Lower lobe of right lung (tissue), 2 donors: Measurements from ENCODE around the gene PCDHGA11. TPM values are rescaled to one million over a fixed set of nuclear protein-coding genes. Genes with fewer than 3 reads are reported as not detected.
"Not testable (repeated sequence)": the region's sequence is repeated elsewhere in the genome, so short reads cannot be mapped to it uniquely, and the experiment has no call there.

Experiments used
- ATAC-seq, 2 donors: fragments of 200-7000 bp; cut with Tn5 transposase; one replicate each; pipeline ENCODE4 v1.9.1; 2020 to 2022; ENCODE audit warnings: mild to moderate bottlenecking in 2 of 2, moderate library complexity in 2 of 2
- DNase-seq: peaks from one replicate; pipeline ENCODE4 v3.0.0-alpha.2; 2020
- H3K27ac ChIP-seq: fragments of 200-600 bp; one replicate; pipeline ENCODE4 v1.8.0; 2022
- H3K27me3 ChIP-seq: fragments of 200-600 bp; one replicate; pipeline ENCODE4 v1.8.0; 2022; ENCODE audit warnings: low read depth
- H3K36me3 ChIP-seq: fragments of 200-600 bp; one replicate; pipeline ENCODE4 v1.8.0; 2022; ENCODE audit warnings: mild to moderate bottlenecking
- H3K4me1 ChIP-seq: fragments of 200-600 bp; one replicate; pipeline ENCODE4 v1.8.0; 2022
- H3K4me3 ChIP-seq: fragments of 200-600 bp; one replicate; pipeline ENCODE4 v1.8.0; 2022; ENCODE audit warnings: mild to moderate bottlenecking
- H3K9me3 ChIP-seq: fragments of 200-600 bp; one replicate; pipeline ENCODE4 v1.8.0; 2022
- CTCF ChIP-seq: fragments of 200-600 bp; IDR thresholded peaks from one replicate; pipeline ENCODE4 v1.8.0; 2022; ENCODE audit warnings: antibody characterized with exemption, mild to moderate bottlenecking
- intact Hi-C: fragments of 100-400 bp; cut with DNase I; formaldehyde crosslinking; loops from one replicate; pipeline ENCODE4 v1.11.0; 2022
- total RNA-seq: library from RNA; stranded (reverse); fragmentation: NEBNext Ultra II Directional; extraction: Animal tissue kit (Norgen Biotek cat#: 25700); gene quantifications from one replicate; pipeline ENCODE4 v1.2.1, GENCODE V29; 2021
- donor health status: DM: no; HTN: yes; CAD: no; lungs with severe emphysema.

The PCDHGA11 gene
- total RNA-seq, 1 donor from 2014 or later = 3.2 TPM

- no peak for ATAC-seq
Observed at GRCh38 chr5:141382469-141383294, 38.2 kb upstream of the PCDHGA11 start, which contains the start of gene PCDHGA7. TSS of gene PCDHGA7 (plus strand) at chr5:141382742. CDS start at chr5:141382900, 158 bp downstream.

GRCh38 chr5:141383345-141383744 is 37.5 kb upstream of the PCDHGA11 start:
- Histone ChIP-seq H3K27me3 (peaks cover 7% of the 10 kb centered on the region), H3K4me3 (no peak overlapping the region), H3K36me3 (no peaks in the 10 kb centered on the region), H3K4me1 (no peaks in the 10 kb centered on the region), H3K9me3 (peaks cover 79% of the 10 kb centered on the region), H3K27ac (no peak overlapping the region)
- no peak for ATAC-seq
- no peak for DNase-seq
- intact Hi-C loops = no loop called here
- no peak for TF ChIP-seq CTCF

More at GRCh38 chr5:141382469-141383294, 38.2 kb upstream of the PCDHGA11 start, which contains the start of gene PCDHGA7:
- Histone ChIP-seq H3K27me3 (peaks cover 7% of the 10 kb centered on the region), H3K4me3 (peak within 1 kb of the TSS; percentile 18), H3K36me3 (no peaks in the 10 kb centered on the region), H3K4me1 (no peaks in the 10 kb centered on the region), H3K9me3 (peaks cover 83% of the 10 kb centered on the region), H3K27ac (no peak within 1 kb of the TSS)
- intact Hi-C loops = no loop called here
- DNase-seq = no peak
- TF ChIP-seq CTCF = no peak

- peaks cover 10% of the 10 kb centered on the region for H3K27me3 ChIP-seq
- no peak overlapping the region for H3K27ac ChIP-seq
- H3K4me3 ChIP-seq = no peak overlapping the region
- H3K9me3 ChIP-seq = peaks cover 86% of the 10 kb centered on the region
- intact Hi-C loops = no loop called here
- DNase-seq (no peak), ATAC-seq (no peak)
- no peaks in the 10 kb centered on the region for H3K4me1 ChIP-seq
- no peaks in the 10 kb centered on the region for H3K36me3 ChIP-seq
- TF ChIP-seq CTCF = no peak
Observed at GRCh38 chr5:141384471-141385267, 36.2 kb upstream of the PCDHGA11 start.

- peak; percentile 78 to 93 for ATAC-seq
- Histone ChIP-seq H3K27me3 (peaks cover 21% of the 10 kb centered on the region), H3K9me3 (peaks cover 84% of the 10 kb centered on the region), H3K4me3 (peak within 1 kb of the TSS; percentile 26)
- intact Hi-C loops, DNase-seq, H3K4me1 ChIP-seq, H3K27ac ChIP-seq, H3K36me3 ChIP-seq: not testable (repeated sequence)
- TF ChIP-seq CTCF = peak; percentile 37
Observed at GRCh38 chr5:141387557-141388311, 33.1 kb upstream of the PCDHGA11 start, which contains the start of gene PCDHGB4. TSS of gene PCDHGB4 (plus strand) at chr5:141387698. CDS start at chr5:141387885, 187 bp downstream.

GRCh38 chr5:141388661-141389060 is 32.2 kb upstream of the PCDHGA11 start:
- ATAC-seq (no peak), DNase-seq (no peak)
- TF ChIP-seq CTCF = no peak
- no peak overlapping the region for H3K4me3 ChIP-seq
- peaks cover 84% of the 10 kb centered on the region for H3K9me3 ChIP-seq
- no peak overlapping the region for H3K27ac ChIP-seq
- no peaks in the 10 kb centered on the region for H3K4me1 ChIP-seq
- intact Hi-C loops = no loop called here
- H3K27me3 ChIP-seq = peaks cover 23% of the 10 kb centered on the region
- H3K36me3 ChIP-seq = no peaks in the 10 kb centered on the region
